Left ventricle myocardium inferior (tissue), 1 donor: ENCODE results near the gene ANKRD13C. TPM values are rescaled to one million over a fixed set of nuclear protein-coding genes. Genes with fewer than 3 reads are reported as not detected.

Source experiments
- DNase-seq: peaks from one replicate; pipeline ENCODE4 v3.0.0-alpha.2; 2020
- H3K27ac ChIP-seq: fragments of 200-600 bp; replicated peaks from 2 replicates; pipeline ENCODE4 v1.8.0; 2021
- H3K27me3 ChIP-seq: fragments of 200-600 bp; 2 replicates; pipeline ENCODE4 v1.8.0; 2021; ENCODE audit warnings: low read depth
- H3K36me3 ChIP-seq: fragments of 200-600 bp; 2 replicates; pipeline ENCODE4 v1.8.0; 2021
- H3K4me1 ChIP-seq: fragments of 200-600 bp; 2 replicates; pipeline ENCODE4 v1.8.0; 2021
- H3K4me3 ChIP-seq: fragments of 200-600 bp; 2 replicates; pipeline ENCODE4 v1.8.0; 2021; ENCODE audit warnings: mild to moderate bottlenecking, moderate library complexity
- H3K9me3 ChIP-seq: fragments of 200-600 bp; replicated peaks from 2 replicates; pipeline ENCODE4 v1.8.0; 2021
- intact Hi-C: fragments of 100-400 bp; cut with micrococcal nuclease; formaldehyde crosslinking; loops from one replicate; pipeline ENCODE4 v1.11.0; 2022
- total RNA-seq: library from RNA; stranded (reverse); fragmentation: NEBNext Ultra II Directional; extraction: Animal tissue kit (Norgen Biotek cat#: 25700); gene quantifications from one replicate; pipeline ENCODE4 v1.2.1, GENCODE V29; 2021
- TF ChIP-seq, protein P1 (sequence below): fragments of 200-600 bp; IDR thresholded peaks from 2 replicates; pipeline ENCODE4 v1.8.0; 2021; ENCODE audit warnings: antibody characterized with exemption, mild to moderate bottlenecking, borderline replicate concordance
- donor health status: DM: no; HTN: yes; CAD: no; lungs with severe emphysema.

ANKRD13C gene
- total RNA-seq, 1 donor from 2014 or later = 9.5 TPM

DNA sequence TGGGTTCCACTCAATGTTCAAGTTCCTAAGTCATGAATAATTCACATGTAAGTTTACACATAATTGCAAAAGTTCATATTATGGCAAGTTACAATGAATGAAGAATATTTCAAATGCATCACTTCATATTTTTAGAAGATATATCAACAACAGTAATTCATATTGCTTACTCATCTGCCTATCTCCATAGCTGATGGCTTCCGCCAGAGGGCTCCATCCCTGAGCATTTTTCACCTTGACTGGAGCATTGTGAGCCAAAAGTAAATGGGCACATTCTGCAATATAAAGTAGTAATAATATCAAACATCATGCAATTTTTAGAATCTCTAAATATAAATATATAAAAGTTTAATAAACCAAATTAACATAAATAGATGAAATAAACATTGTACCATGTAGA, 29.8 kb downstream of the ANKRD13C start:
- DNase-seq = no peak
- Histone ChIP-seq H3K4me1 (no peaks in the 10 kb centered on the region), H3K9me3 (no peaks in the 10 kb centered on the region), H3K27ac (no peak overlapping the region), H3K4me3 (no peak overlapping the region), H3K36me3 (peaks cover 24% of the 10 kb centered on the region), H3K27me3 (no peaks in the 10 kb centered on the region)
- TF ChIP-seq, protein P1, sequence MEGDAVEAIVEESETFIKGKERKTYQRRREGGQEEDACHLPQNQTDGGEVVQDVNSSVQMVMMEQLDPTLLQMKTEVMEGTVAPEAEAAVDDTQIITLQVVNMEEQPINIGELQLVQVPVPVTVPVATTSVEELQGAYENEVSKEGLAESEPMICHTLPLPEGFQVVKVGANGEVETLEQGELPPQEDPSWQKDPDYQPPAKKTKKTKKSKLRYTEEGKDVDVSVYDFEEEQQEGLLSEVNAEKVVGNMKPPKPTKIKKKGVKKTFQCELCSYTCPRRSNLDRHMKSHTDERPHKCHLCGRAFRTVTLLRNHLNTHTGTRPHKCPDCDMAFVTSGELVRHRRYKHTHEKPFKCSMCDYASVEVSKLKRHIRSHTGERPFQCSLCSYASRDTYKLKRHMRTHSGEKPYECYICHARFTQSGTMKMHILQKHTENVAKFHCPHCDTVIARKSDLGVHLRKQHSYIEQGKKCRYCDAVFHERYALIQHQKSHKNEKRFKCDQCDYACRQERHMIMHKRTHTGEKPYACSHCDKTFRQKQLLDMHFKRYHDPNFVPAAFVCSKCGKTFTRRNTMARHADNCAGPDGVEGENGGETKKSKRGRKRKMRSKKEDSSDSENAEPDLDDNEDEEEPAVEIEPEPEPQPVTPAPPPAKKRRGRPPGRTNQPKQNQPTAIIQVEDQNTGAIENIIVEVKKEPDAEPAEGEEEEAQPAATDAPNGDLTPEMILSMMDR = no peak
- intact Hi-C loops = no loop called here

DNA sequence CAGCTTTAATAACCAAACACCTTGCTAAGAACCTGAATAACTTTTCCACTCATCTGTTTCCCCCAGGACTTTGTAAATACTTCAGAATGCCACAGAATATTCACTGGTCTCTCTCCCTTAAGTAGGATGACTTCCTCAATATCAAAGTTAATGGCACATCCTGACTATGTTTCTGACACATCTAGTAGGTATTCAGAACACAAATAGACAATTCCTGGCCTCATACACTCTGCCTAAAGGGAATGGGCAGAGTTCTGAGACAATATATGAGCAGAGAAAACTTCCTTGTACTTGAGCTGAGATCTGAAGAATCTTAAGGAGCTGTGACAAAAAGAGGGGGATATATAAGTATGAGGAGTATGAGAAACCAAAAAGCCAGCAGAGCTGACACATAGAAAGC, 34.8 kb downstream of the ANKRD13C start:
- Histone ChIP-seq H3K36me3 (peaks cover 21% of the 10 kb centered on the region), H3K9me3 (no peaks in the 10 kb centered on the region), H3K4me3 (no peak overlapping the region), H3K27me3 (no peaks in the 10 kb centered on the region), H3K27ac (no peak overlapping the region), H3K4me1 (no peaks in the 10 kb centered on the region)
- TF ChIP-seq, protein P1 = no peak
- intact Hi-C loops = no loop called here
- DNase-seq = no peak

DNA sequence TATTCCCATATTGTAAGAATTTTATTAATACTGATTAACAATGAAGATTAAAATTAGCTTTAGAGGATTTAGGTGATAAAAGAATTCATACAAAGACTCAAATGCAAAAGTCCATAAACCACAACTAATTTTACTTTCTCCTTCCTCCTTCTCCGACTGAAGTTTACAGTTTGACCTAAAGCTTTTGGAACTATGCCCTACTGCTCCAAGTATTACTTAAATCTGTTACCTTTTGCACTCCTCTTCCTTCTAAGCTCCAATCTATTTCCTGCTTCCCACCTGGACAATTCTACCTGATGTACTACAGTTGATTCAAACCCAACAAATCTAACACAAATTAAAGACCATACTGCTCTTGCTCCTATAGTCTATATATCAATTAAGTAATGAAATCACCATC, 36.3 kb downstream of the ANKRD13C start:
- Histone ChIP-seq H3K4me1 (no peaks in the 10 kb centered on the region), H3K36me3 (peaks cover 7% of the 10 kb centered on the region), H3K9me3 (no peaks in the 10 kb centered on the region), H3K27me3 (no peaks in the 10 kb centered on the region), H3K4me3 (no peak overlapping the region), H3K27ac (no peak overlapping the region)
- DNase-seq = no peak
- TF ChIP-seq, protein P1 = no peak
- intact Hi-C loops = no loop called here

DNA sequence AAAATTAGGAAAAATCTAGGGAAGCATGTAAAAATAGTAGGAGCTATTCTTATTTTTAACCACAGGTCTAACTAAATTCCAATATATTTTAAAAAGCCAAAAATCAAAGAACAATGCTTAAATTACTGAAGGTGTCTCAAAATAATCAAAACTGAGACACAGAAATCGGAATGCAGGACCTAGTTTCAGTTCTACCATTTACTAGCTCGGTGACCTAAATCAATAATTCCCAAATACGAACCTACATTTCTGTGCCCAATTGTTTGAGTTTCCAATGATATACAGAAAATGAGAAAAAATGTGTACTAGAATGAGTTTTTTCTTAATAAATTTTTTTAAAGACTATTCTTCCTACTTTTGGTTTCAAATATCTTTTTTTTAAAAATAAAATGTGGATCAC, 37.4 kb downstream of the ANKRD13C start:
- no peaks in the 10 kb centered on the region for H3K9me3 ChIP-seq
- DNase-seq = no peak
- intact Hi-C loops = no loop called here
- no peaks in the 10 kb centered on the region for H3K36me3 ChIP-seq
- TF ChIP-seq, protein P1 = no peak
- H3K27ac ChIP-seq = no peak overlapping the region
- H3K4me1 ChIP-seq = no peaks in the 10 kb centered on the region
- H3K4me3 ChIP-seq = no peak overlapping the region
- no peaks in the 10 kb centered on the region for H3K27me3 ChIP-seq

DNA sequence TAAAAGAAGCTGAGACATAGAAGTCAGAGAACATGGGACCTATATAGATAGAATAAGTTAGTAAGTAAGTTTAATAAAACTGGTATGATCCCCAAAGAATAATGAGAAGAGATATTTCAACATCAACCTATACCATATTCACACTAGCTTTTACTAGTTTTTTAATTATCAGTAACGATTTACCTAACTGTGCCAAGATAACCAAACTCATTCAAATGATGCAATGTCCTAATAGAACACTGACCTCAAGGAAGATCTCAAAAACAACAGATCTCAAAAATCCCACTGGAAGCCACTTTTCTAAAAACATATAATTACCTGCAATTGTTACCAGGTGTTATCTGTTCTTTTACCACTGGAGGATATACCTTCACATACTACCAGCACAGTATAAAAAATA, 38.7 kb downstream of the ANKRD13C start:
- Histone ChIP-seq H3K36me3 (no peaks in the 10 kb centered on the region), H3K9me3 (no peaks in the 10 kb centered on the region), H3K4me3 (no peak overlapping the region), H3K4me1 (no peaks in the 10 kb centered on the region), H3K27ac (no peak overlapping the region), H3K27me3 (no peaks in the 10 kb centered on the region)
- DNase-seq = no peak
- intact Hi-C loops = no loop called here
- TF ChIP-seq, protein P1 = no peak
